HG03432 (cell line): ENCODE data around the gene STIM2.
A peak's percentile ranks its signal among the peaks of the same experiment; 100 is the strongest.
"Not testable (repeated sequence)": the region's sequence is repeated elsewhere in the genome, so short reads cannot be mapped to it uniquely, and the experiment has no call there.

Experiments
- ATAC-seq: cut with Tn5 transposase; IDR thresholded peaks from one replicate; pipeline ENCODE4 v1.9.1; 2021; ENCODE audit warnings: mild to moderate bottlenecking, moderate library complexity; ENCODE audit not compliant: unreplicated experiment

The STIM2 gene

DNA sequence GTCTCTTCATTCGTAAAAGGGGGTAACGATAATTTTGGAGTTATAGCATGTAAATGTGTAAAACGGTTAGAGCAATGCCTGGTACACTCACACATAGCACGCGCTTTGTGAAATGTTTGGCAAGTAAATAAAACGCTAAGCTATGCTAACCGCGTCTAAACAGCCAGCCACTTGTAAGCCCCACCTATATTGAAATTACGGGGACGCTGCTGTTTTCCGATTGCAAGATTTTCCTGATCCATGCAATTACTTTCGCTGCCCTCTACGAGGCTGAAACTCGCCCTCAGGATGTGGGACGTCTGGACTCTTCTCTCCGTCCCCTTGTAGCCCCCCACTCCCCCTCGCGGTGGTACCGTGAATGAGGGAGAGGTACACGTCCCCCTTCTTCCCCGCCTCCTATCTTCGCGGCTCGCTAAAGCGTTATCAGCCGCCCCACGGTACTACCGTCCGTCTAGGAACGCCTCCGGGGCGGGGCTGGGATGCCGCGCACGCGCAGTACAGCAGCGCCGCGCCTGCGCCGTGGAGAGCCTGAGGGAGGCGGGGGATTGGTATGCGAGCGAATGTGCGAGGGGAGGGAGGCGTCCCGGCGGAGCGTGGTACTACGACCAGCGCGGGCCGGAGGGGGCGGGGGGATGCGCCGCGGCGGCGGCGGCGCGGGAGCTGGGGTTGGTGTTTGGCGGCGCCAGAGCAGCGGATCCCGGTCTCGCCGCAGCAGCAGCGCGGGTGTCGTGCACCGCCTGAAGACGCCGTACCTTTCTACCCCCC is at the start of gene STIM2:
TSS of gene STIM2 (plus strand) at position 685 of the 765 bp plus-strand sequence.
- ATAC-seq, result peak; percentile 61

DNA sequence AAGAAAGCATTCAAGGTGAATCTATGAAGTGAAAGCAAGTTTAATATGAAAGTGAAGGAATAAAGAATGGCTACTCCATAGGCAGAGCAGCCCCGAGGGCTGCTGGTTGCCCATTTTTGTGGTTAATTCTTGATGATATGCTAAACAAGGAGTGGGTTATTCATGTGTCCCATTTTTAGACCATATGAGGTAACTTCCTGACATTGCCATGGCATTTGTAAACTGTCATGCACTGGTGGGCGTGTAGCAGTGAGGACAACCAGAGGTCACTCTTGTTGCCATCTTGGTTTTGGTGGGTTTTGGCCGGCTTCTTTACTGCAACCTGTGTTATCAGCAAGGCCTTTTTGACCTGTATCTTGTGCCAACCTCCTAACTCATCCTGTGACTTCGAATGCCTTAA is 49.1 kb upstream of the STIM2 start:
- not testable (repeated sequence) for ATAC-seq

DNA sequence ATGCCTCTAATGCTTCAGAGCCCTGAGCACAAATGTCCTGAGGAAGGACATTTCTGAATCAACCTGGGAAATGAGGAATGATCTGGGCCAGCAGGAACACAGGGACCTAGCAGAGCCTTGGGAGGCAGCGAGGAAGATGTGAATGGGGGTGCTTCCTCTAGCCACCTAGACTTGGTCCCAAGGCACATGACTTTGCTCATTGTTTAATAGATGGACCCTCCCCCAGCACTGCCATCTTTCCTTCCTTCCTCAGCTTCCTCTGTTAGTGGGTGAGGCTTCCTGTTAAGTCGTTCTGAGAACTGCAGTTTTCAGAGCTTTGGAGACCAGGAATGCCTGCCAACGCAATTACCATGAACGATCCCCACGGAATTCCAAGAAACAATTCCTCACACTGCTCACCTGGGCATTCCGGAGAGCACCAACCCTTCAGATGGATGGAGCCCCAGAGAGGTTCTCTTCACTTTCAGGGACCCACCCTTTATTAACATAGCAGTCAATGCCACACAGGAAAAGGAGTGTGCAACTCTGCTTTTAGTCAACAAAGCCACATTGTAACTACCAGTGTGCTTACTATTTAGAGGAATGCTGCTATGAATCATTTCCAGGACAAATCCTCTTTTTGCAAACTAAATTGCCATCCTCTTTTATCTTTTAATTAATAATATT is 48.5 kb upstream of the STIM2 start:
- ATAC-seq, result no peak

DNA sequence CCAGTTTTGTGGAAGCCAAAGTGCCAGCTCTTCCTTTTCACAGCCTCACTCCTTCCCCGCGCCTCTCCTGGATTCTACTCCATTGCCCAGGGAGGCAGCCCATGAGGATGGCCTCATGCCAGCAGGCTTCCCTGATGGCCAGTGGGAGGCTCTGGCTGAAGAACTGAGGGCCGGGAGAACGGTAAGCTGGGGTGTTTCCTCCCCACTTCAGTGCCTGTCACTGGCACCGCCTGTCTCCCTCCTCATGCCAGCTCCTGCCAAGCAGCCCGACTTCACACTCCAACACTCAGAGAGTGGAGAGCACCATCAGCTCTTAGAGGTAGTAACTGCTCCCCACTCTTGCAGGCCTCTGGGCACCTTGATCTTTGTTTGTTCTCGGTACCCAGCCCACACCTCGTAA is 46.9 kb upstream of the STIM2 start:
- no peak for ATAC-seq

- ATAC-seq, result no peak
Measured at GRCh38 chr4:26815199-26815598, 45.4 kb upstream of the STIM2 start.

GRCh38 chr4:26815706-26816105 is 44.9 kb upstream of the STIM2 start:
- ATAC-seq, result no peak

- peak; percentile 4 for ATAC-seq
Measured at GRCh38 chr4:26819026-26819425, 41.6 kb upstream of the STIM2 start.

DNA sequence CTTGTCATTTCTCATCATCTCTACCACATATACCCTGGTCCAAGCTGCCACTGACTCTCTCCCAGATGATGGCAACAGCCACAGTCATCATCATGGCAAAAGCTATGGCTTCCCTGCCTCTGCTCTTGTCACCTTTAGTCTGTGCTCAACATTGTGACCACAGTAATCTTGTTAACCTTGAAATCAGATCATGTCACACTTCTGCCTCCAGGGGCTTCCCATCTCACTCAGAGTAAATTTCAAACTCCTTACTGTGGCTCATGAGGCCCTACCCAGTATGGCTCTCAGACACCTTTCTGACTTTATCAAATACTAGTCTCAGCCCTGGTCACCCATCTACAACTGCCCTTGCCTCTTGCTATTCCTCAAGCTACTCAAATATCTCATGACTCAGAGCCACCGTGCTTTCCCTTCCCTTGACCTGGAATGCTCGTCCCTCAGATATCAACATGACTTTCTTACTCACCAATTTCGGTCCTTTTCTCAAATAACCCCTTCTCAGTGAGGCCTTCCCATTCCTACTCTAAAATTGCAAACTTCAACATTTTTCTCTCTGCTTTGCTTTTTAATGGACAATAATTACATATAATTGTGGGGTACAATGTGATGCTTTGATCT is 41.1 kb upstream of the STIM2 start:
- ATAC-seq, result peak; percentile 45

GRCh38 chr4:26820346-26820745 is 40.3 kb upstream of the STIM2 start:
- no peak for ATAC-seq

GRCh38 chr4:26821031-26821430 is 39.6 kb upstream of the STIM2 start:
- no peak for ATAC-seq

GRCh38 chr4:26821677-26822503 is 38.8 kb upstream of the STIM2 start:
- no peak for ATAC-seq

- peak; percentile 53 for ATAC-seq
Measured at GRCh38 chr4:26822546-26822945, 38.1 kb upstream of the STIM2 start.

GRCh38 chr4:26822974-26823373 is 37.7 kb upstream of the STIM2 start:
- not testable (repeated sequence) for ATAC-seq

DNA sequence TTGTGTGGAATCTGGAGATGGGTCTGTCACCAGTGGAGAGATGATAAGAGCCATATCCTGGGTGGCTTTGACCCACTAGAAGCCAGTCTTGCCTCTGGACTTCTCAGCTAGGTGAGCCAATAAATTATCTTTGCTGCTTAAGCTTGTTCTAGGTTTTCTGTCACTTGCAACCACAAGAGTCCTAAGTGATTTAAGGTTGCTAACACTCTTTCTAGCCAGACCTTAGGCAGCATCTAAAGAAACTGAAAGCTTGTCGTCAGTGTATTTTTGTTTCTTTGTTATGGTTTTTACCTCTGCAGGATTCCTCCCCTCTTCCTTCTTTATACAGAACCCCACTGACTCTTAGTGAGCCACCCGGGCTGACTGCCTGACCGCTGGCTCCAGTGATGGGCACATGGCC is 37.1 kb upstream of the STIM2 start:
- no peak for ATAC-seq

DNA sequence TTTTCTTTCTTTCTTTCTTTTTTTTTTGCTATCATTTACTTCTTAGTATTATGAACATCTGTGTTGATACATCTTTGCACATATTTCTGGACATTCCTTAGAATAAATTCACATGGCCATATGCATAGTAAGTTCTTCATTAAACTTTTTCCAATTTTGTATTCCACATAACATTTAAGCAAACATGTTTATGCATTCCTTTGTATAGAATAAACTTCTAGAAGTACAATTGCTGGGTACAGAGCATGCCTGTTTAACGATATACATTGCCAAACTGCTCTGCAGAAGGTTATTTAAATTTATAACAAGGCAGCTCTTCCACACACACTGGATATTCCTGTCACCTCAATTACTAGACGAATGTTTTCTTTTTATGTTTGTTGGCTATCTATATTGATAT is 36.0 kb upstream of the STIM2 start:
- no peak for ATAC-seq

- peak; percentile 92 for ATAC-seq
Measured at GRCh38 chr4:26826721-26827120, 33.9 kb upstream of the STIM2 start.

DNA sequence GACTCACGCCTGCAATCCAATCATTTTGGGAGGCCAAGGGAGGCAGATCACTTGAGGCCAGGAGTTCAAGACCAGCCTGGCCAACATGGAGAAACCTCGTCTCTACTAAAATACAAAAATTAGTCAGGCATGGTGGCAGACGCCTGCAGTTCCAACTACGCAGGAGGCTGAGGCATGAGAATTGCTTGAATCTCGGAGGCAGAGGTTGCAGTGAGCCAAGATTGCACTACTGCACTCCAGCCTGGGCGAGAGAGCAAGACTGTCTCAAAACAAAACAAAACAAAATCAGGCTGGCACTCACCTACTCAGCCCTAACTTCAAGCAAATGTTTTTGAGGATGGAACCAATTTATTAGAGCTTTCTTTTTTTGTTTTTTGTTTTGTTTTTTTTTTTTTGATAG is 33.3 kb upstream of the STIM2 start:
- not testable (repeated sequence) for ATAC-seq

DNA sequence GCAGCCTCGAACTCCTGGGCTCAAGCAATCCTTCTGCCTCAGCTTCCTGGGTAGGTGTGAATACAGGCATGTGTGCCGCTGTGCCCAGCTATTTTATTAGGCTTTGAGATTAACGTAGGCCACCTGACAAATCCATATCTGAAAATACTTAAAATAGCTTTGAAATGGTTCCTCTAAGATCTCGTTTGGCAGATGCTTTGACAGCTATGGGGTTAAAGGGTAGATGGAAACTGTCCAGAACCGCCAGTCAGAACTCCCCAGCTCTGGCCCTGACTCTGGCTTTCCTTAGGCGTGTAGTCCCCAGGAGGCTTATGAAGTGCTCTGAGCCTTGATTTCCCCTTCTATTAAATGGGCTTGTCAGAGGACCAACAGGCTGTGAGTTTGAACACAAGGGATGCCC is 32.8 kb upstream of the STIM2 start:
- no peak for ATAC-seq

- ATAC-seq, result no peak
Measured at GRCh38 chr4:26829018-26829417, 31.6 kb upstream of the STIM2 start.

- ATAC-seq, result no peak
Measured at GRCh38 chr4:26830033-26830432, 30.6 kb upstream of the STIM2 start.

DNA sequence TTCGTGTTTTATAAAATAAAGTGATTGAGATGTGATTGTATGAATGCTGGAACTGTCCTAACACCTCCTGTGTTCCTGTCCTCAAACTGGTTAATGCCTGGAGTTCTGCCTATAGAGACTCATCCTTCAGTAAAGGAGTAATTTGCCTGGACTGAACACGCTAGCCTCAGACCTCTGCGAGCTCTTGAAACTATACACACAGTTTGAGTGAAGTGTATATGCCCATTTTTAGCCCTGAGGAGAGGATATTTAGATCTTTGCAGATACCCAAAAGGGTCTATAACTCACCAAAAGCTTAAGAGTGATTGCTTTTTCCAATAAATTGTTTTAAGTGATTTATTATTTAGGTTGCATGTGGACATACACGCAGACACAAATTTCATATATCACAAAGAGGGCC is 29.9 kb upstream of the STIM2 start:
- no peak for ATAC-seq
